Measurements from ENCODE around the gene A4GNT.
"Not testable (repeated sequence)": the region's sequence is repeated elsewhere in the genome, so short reads cannot be mapped to it uniquely, and the experiment has no call there.

A4GNT gene

DNA sequence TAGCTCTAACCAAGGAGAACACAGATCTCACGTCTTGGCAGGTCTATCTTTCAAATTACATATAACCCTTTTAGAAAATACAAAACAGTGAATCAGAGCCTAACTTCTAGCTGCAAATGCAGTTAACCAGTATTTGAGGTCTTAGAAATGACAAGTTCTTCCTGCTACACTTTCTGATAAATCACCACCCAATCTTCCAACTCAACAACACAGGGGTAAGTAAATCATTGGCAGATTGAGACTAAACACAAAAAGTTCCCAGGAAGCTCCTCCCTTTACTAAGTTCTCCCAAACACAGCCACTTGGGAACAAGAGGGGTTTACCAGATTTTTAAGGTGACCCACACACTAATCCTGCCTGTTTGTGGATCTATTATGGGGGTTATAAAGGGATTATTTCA lies at the start of gene A4GNT:
A4GNT (minus strand) TSS at position 152 of the 400 bp plus-strand sequence. CDS start 1,134 bp downstream, outside the sequence.
- Histone ChIP-seq H3K4me1 (ENCODE audit: control insufficient read depth, insufficient read depth, low read length) (no peaks in the 10 kb centered on the region), H3K27me3 (ENCODE audit: control insufficient read depth, insufficient read depth, low read length) (no peaks in the 10 kb centered on the region), H3K4me3 (ENCODE audit: low read length) (no peak within 1 kb of the TSS), H3K9ac (ENCODE audit: low read length) (no peak within 1 kb of the TSS), H3K27ac (ENCODE audit: low read depth, low read length) (no peak within 1 kb of the TSS), H3K36me3 (ENCODE audit: control insufficient read depth, insufficient read depth, low read length) (no peaks in the 10 kb centered on the region)

GRCh38 chr3:138180375-138181029 lies 48.3 kb upstream of the A4GNT start:
- no peak overlapping the region for H3K4me3 ChIP-seq (ENCODE audit: low read length)
- H3K27me3 ChIP-seq (ENCODE audit: control insufficient read depth, insufficient read depth, low read length), result no peaks in the 10 kb centered on the region
- H3K27ac ChIP-seq (ENCODE audit: low read depth, low read length), result no peak overlapping the region
- no peak overlapping the region for H3K9ac ChIP-seq (ENCODE audit: low read length)
- H3K4me1 ChIP-seq (ENCODE audit: control insufficient read depth, insufficient read depth, low read length), result no peaks in the 10 kb centered on the region
- H3K36me3 ChIP-seq (ENCODE audit: control insufficient read depth, insufficient read depth, low read length), result no peaks in the 10 kb centered on the region

DNA sequence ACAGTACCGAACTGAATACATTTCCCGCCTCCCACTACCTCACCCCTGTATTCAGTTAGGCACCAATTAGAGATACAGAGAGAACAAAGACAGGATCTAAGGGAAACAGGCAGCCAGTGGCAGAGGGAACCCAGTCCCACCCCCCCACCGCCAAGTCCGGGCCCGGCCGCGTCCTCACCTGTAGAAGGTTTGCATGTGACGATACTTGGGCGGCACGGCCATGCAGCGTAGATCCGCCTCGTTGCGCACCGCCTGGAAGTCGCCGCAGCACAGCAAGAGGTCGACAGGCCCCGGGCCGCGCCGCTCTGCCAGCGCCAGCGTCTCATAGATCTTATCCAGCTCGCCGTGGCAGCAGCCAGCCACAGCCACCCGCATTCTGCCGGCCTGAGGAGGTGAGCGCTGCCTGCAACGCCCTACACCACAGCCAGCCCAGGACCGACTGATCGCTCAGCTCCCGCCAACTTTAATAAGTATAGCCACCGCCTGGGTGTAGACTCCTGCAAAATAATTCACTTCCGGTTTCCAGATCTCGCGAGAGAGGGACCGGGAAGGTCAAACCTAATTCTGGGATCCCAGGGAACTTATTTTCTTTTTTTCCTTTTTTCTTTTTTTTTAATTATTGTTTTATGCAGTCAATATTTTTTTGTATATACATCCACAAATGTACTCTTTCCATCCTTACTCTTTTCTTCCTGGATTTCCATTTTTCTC lies 42.4 kb upstream of the A4GNT start, which contains the start of gene DBR1:
DBR1 (minus strand) TSS at position 501 of the 711 bp plus-strand sequence; CDS start at position 375, 126 bp downstream.
- H3K27me3 ChIP-seq (ENCODE audit: control insufficient read depth, insufficient read depth, low read length), result peaks cover 2% of the 10 kb centered on the region
- no peaks in the 10 kb centered on the region for H3K4me1 ChIP-seq (ENCODE audit: control insufficient read depth, insufficient read depth, low read length)
- peak within 1 kb of the TSS; percentile 69 for H3K4me3 ChIP-seq (ENCODE audit: low read length)
- H3K27ac ChIP-seq (ENCODE audit: low read depth, low read length), result peak within 1 kb of the TSS; percentile 69
- no peaks in the 10 kb centered on the region for H3K36me3 ChIP-seq (ENCODE audit: control insufficient read depth, insufficient read depth, low read length)
- peak within 1 kb of the TSS; percentile 50 for H3K9ac ChIP-seq (ENCODE audit: low read length)

DNA sequence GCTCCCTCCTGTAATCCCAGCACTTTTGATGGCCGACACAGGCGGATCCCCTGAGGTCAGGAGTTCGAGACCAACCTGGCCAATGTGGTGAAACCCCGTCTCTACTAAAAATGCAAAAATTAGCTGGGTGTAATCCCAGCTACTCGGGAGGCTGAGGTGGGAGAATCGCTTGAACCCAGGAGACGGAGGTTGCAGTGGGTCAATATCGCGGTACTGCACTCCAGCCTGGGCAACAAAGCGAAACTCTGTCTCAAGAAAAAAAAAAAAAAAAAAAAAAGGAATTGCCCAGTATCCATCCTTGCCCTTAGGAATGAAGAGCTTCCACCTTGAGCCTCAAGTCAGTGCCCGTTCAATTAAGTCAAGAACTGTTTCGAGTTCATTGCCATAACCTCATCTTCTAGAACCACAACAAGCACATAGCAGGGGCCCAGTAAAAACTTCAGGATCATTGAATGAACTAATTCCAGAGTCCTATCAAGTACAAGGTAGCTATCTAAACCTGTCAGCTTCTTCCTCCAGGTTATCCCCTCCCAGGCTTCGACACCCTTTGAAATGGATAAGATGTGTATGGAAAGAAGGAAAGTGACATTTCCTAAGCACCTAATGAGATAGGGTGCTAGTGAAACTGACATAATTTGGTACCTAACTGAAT lies 41.7 kb upstream of the A4GNT start:
- Histone ChIP-seq H3K4me3 (ENCODE audit: low read length) (peak overlapping the region; percentile 69), H3K36me3 (ENCODE audit: control insufficient read depth, insufficient read depth, low read length) (no peaks in the 10 kb centered on the region), H3K27ac (ENCODE audit: low read depth, low read length) (peak overlapping the region; percentile 69), H3K27me3 (ENCODE audit: control insufficient read depth, insufficient read depth, low read length) (peaks cover 2% of the 10 kb centered on the region), H3K9ac (ENCODE audit: low read length) (peak overlapping the region; percentile 50), H3K4me1 (ENCODE audit: control insufficient read depth, insufficient read depth, low read length) (no peaks in the 10 kb centered on the region)

GRCh38 chr3:138172625-138173024 lies 40.4 kb upstream of the A4GNT start:
- H3K9ac ChIP-seq (ENCODE audit: low read length), result no peak overlapping the region
- no peak overlapping the region for H3K4me3 ChIP-seq (ENCODE audit: low read length)
- no peak overlapping the region for H3K27ac ChIP-seq (ENCODE audit: low read depth, low read length)
- no peaks in the 10 kb centered on the region for H3K36me3 ChIP-seq (ENCODE audit: control insufficient read depth, insufficient read depth, low read length)
- H3K4me1 ChIP-seq (ENCODE audit: control insufficient read depth, insufficient read depth, low read length), result no peaks in the 10 kb centered on the region
- peaks cover 2% of the 10 kb centered on the region for H3K27me3 ChIP-seq (ENCODE audit: control insufficient read depth, insufficient read depth, low read length)

GRCh38 chr3:138165061-138165460 lies 32.9 kb upstream of the A4GNT start:
- H3K4me1 ChIP-seq (ENCODE audit: control insufficient read depth, insufficient read depth, low read length), result no peaks in the 10 kb centered on the region

GRCh38 chr3:138157743-138158142 lies 25.6 kb upstream of the A4GNT start:
- H3K27me3 ChIP-seq (ENCODE audit: control insufficient read depth, insufficient read depth, low read length), result no peaks in the 10 kb centered on the region
- no peak overlapping the region for H3K27ac ChIP-seq (ENCODE audit: low read depth, low read length)
- H3K9ac ChIP-seq (ENCODE audit: low read length), result no peak overlapping the region
- H3K36me3 ChIP-seq (ENCODE audit: control insufficient read depth, insufficient read depth, low read length), result peaks cover 7% of the 10 kb centered on the region
- no peak overlapping the region for H3K4me3 ChIP-seq (ENCODE audit: low read length)
- H3K4me1 ChIP-seq (ENCODE audit: control insufficient read depth, insufficient read depth, low read length), result no peaks in the 10 kb centered on the region

More at GRCh38 chr3:138165061-138165460, 32.9 kb upstream of the A4GNT start:
- Histone ChIP-seq H3K27me3 (ENCODE audit: control insufficient read depth, insufficient read depth, low read length) (no peaks in the 10 kb centered on the region), H3K4me3 (ENCODE audit: low read length) (no peak overlapping the region), H3K36me3 (ENCODE audit: control insufficient read depth, insufficient read depth, low read length) (peaks cover 12% of the 10 kb centered on the region), H3K9ac (ENCODE audit: low read length) (no peak overlapping the region), H3K27ac (ENCODE audit: low read depth, low read length) (no peak overlapping the region)

DNA sequence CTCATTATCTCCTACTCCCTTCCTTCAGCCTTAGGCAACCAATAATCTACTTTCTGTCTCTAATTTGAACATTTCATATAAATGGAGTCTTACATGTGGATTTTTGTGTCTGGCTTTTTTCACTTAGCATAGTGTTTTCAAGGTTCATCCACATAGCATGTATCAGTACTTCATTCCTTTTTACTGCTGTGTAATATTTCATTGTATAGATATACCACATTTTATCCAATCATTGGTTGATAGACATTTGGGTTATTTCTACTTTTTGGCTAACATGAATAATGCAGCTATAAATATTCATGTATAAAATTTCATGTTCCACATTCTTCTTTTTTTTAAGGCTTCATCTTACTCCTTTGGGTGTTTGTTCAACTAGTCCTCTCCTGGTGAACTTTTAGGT lies 22.3 kb upstream of the A4GNT start:
- Histone ChIP-seq H3K4me3 (ENCODE audit: low read length) (no peak overlapping the region), H3K9ac (ENCODE audit: low read length) (no peak overlapping the region), H3K4me1 (ENCODE audit: control insufficient read depth, insufficient read depth, low read length) (no peaks in the 10 kb centered on the region), H3K27ac (ENCODE audit: low read depth, low read length) (no peak overlapping the region), H3K27me3 (ENCODE audit: control insufficient read depth, insufficient read depth, low read length) (no peaks in the 10 kb centered on the region), H3K36me3 (ENCODE audit: control insufficient read depth, insufficient read depth, low read length) (no peaks in the 10 kb centered on the region)

DNA sequence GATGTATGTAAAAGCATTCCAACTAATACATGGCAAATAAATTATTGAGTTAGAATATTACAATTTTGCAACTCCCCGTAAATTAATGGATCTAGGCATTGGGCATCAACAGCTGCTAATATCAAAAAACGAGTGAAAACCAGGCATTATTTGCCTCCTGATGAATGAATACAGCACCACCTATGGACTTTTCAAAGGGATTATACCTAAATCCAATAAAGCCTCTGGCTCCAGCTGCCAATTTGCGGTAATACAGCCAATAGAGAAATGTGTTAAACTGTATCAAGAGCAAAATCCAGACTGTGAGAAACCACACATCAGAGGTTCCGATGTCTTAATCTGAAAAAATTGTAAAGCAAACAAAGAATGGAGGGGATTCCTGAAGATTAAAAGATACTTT lies 16.3 kb upstream of the A4GNT start:
- Histone ChIP-seq H3K27me3 (ENCODE audit: control insufficient read depth, insufficient read depth, low read length) (no peaks in the 10 kb centered on the region), H3K36me3 (ENCODE audit: control insufficient read depth, insufficient read depth, low read length) (no peaks in the 10 kb centered on the region), H3K4me1 (ENCODE audit: control insufficient read depth, insufficient read depth, low read length) (no peaks in the 10 kb centered on the region), H3K4me3 (ENCODE audit: low read length) (no peak overlapping the region), H3K27ac (ENCODE audit: low read depth, low read length) (no peak overlapping the region), H3K9ac (ENCODE audit: low read length) (no peak overlapping the region)

DNA sequence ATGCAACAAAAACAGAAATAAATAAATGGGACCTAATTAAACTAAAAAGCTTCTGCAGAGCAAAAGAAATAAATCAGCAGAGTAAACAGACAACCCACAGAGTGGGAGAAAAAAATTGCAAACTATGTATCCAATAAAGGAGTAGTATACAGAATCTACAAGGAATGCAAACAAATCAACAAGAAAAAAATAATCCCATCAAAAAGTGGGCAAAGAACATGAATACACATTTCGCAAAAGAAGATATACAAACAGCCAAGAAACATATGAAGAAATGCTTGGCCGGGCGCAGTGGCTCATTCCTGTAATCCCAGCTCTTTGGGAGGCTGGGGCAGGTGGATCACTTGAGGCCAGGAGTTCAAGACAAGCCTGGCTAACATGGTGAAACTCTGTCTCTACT lies 10.0 kb upstream of the A4GNT start:
- not testable (repeated sequence) for H3K4me1 ChIP-seq (ENCODE audit: control insufficient read depth, insufficient read depth, low read length); H3K27ac ChIP-seq (ENCODE audit: low read depth, low read length); H3K4me3 ChIP-seq (ENCODE audit: low read length)

GRCh38 chr3:138140940-138141339 lies 8.8 kb upstream of the A4GNT start:
- H3K4me3 ChIP-seq (ENCODE audit: low read length), result no peak overlapping the region
- no peak overlapping the region for H3K9ac ChIP-seq (ENCODE audit: low read length)
- no peaks in the 10 kb centered on the region for H3K4me1 ChIP-seq (ENCODE audit: control insufficient read depth, insufficient read depth, low read length)
- no peaks in the 10 kb centered on the region for H3K36me3 ChIP-seq (ENCODE audit: control insufficient read depth, insufficient read depth, low read length)
- H3K27me3 ChIP-seq (ENCODE audit: control insufficient read depth, insufficient read depth, low read length), result no peaks in the 10 kb centered on the region
- no peak overlapping the region for H3K27ac ChIP-seq (ENCODE audit: low read depth, low read length)

More for the DNA sequence above, 10.0 kb upstream of the A4GNT start:
- H3K36me3 ChIP-seq (ENCODE audit: control insufficient read depth, insufficient read depth, low read length); H3K27me3 ChIP-seq (ENCODE audit: control insufficient read depth, insufficient read depth, low read length); H3K9ac ChIP-seq (ENCODE audit: low read length): not testable (repeated sequence)

DNA sequence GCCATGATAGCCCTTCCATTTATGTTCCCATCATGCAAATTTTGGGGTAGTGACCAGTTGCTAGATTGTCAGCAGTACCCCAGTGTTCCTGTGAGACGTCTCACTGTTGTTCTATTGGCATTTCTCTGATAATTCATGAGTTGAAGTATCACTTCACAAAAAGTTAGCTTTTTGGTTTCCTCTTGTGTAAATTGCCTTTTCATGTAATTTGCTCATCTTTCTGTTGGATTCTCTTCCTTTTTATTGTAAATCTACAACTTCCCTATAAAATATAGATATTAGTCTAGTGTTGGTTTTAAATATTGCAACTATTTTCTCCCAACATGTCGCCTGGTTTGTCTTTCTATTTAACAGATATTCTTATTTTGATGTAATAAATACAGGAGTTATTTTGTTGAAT lies 7.5 kb upstream of the A4GNT start:
- H3K4me3 ChIP-seq (ENCODE audit: low read length), result no peak overlapping the region
- no peaks in the 10 kb centered on the region for H3K27me3 ChIP-seq (ENCODE audit: control insufficient read depth, insufficient read depth, low read length)
- H3K27ac ChIP-seq (ENCODE audit: low read depth, low read length), result no peak overlapping the region
- no peak overlapping the region for H3K9ac ChIP-seq (ENCODE audit: low read length)
- no peaks in the 10 kb centered on the region for H3K4me1 ChIP-seq (ENCODE audit: control insufficient read depth, insufficient read depth, low read length)
- no peaks in the 10 kb centered on the region for H3K36me3 ChIP-seq (ENCODE audit: control insufficient read depth, insufficient read depth, low read length)

All from rectal smooth muscle tissue (tissue), 1 donor.